ENCODE measurements around the gene COL4A1. TPM values are rescaled to one million over a fixed set of nuclear protein-coding genes. Genes with fewer than 3 reads are reported as not detected.

COL4A1 gene
- total RNA-seq, 2 donors from 2014 or later = 19.6 to 65.3 TPM

DNA sequence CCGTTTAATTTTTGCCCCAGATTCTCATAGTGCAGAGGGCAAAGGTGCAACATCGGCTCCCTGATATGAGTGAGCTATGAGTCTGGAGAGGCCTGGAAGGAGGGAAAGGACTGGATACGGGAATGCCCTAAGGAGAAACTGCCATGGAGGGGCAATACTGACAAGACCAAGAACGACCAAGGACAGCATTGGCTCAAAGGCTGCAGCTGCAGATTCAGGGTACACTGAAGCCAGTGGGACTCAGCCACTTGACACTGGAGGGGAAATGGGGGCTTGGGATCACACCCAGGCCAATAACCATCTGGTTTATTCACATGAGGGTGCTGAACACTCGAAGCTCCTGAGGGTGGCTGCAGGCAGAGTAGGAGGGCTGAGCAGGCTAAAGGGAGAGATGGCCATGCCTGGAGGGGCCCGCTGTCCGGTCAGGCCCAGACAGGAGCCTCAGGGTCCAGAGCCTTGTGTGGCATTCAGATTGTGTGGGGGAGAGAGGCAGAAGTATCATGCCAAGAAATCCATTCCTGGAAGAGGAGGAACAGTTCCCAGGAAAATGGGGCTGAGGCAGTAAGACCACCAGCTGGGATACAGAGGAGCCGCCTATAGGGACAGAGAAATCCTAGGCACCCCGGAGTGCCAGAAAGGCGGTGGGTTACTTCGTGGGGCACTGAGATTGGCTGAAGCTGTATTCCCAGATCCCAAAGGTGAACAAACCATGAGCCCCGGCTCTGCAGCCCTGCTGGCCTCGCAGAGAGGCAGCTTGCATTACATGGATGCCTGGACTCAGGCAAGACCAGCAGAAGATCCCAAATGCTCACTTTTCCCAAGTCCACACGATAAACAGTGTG lies 20.7 kb downstream of the COL4A1 start:
- DNase-seq = no peak
- ATAC-seq = no peak
- intact Hi-C loops (cut with DNase I, micrococcal nuclease) = no loop called here

DNA sequence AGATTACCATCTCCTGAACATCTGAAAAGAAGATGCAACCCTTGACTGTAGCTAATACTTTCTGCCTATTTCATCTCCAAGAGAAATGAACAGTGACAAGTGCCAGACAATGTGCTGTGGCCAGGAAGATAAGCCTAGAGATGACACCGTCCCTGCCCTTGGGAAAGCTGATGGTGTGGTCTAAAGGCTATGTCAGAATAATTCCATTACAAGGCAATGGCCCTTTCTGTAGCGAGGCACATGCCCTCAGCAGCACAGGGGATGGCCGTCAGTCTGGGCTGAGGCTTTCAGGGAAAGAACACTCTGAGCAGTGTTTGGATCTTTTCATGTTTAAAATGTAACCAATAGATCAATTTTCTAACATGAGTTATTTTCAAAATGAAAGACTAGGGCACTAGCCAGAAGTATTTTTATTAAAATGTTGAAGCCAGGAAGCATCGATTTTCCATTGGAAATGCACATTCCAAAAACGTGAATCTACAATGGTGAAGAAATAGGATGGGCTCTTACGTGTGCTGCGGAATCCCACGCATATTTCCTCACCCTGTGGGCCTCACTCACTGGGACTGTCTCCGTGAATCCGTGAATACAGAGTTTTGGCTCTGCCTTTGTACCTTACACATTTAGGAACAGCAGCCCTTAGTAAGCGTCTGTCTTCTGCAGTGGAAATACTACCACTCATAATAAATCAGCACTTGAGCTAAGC lies 22.0 kb downstream of the COL4A1 start:
- intact Hi-C loops (cut with DNase I, micrococcal nuclease) = no loop called here

DNA sequence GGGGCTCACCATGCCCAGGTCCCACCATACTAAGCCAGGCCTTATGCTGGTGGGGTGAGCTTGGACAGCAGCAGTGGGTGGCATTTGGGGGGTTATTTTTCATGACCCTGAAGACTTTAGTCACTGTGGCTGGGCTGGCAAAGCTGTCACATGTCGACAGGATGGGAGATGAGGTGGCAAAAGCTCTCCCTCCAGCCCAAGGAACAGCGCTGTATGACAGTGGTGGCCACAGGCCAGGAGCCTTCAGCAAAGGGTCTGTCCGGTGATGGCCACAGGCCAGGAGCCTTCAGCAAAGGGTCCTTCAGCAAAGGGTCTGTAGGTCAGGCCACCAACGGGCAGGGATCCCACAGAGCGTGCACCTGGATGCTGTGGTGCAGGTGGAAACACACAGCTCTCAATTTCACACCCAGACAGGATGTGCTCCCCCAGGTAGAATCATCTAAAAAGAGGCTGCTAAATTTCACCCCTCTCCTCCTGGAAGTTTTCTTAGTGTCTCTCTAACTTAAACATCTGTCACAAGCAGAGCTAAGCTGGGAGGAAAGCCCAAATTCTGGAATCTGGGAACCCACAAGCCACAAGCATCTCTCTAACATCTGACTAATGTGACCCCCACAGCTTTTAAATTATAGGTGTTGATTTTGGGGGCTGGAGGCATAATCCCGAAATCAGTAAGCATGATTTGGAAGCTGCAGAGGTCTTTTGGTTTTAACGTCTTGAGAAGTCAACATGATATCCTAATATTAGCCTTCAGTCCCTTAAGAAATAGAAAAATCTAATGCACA lies 23.0 kb downstream of the COL4A1 start:
- DNase-seq = no peak
- intact Hi-C loops (cut with DNase I, micrococcal nuclease) = no loop called here
- ATAC-seq = no peak

More for the DNA sequence above, 22.0 kb downstream of the COL4A1 start:
- no peak for ATAC-seq
- DNase-seq = no peak

DNA sequence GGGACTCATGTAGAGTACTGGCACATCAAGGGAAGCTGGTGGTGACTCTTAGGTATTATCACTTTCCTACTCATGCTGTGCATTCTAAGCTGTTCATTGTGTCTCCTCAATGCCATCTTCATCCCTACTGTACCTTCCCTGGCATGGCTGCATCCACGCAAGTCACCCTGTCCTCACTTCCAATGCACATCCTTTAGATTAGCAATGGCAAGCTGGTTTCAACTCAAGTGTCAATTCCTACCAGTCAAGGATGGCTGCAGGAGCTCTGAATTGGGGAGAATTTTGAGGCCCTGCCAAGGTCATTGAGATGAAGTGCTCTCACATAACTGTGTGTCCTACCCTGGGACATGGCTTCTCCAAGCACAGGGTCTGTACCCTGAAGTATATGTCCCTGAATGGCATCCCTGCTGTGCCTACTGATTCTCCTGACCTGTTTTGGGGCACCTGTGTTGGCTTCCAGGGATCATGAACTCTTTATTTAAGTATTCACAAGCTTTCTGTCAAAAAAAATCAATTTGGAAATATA lies 24.6 kb downstream of the COL4A1 start:
- no peak for ATAC-seq
- intact Hi-C loops (cut with DNase I, micrococcal nuclease) = no loop called here
- no peak for DNase-seq

DNA sequence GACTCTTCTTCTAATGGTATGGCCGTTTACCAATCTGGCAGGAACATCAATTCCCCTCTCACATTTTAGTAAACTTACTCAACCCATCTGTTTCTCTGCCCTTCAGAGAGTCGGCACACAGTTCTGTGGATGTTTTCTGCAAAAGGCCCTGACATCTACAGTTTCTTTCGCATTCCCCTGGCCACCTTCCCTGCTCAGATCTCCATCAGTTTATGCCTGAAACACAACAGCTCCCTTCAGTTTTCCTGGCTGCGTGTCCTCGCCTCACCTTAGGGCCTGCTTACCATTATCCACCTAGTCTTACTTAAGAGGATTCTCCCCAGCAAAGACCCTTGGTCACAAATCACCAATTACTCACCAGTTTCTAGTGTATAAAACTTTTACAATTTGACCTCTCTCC lies 25.2 kb downstream of the COL4A1 start:
- intact Hi-C loops (cut with DNase I, micrococcal nuclease) = no loop called here

DNA sequence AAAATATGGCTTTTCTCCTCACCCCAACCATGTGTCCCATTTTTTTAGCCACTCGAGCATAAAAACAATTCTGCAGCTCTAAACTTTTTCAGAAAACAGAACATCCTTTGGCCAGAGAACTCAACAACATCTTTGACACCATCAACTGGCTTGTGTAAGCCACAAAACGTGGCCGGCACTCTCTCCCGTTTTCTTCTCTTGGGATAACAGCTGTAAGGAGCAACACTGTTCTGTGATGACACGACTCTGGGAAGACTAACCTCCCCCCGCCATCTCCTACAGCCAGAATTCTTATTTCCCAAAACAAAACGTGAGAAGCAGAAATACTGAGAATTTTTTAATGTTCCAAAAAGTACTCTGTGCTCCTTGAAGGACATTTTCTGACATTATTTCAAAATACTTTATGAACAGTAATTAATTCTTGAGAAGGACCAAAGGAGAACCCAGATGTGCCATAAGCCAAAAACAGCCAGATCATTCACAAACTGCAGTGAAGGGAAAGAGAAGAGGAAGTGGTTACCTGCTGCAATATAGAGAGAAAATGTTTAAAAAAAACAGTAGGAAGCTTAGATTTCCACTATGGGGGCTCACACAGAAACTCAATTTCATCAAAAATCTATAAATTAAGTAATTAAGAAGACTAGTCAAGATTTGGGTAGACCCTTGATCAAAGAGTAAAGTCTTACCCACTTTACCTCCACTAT lies 25.8 kb downstream of the COL4A1 start:
- intact Hi-C loops (cut with DNase I, micrococcal nuclease) = no loop called here
- ATAC-seq = no peak
- DNase-seq = no peak

More for the DNA sequence above, 25.2 kb downstream of the COL4A1 start:
- ATAC-seq (no peak), DNase-seq (no peak)

DNA sequence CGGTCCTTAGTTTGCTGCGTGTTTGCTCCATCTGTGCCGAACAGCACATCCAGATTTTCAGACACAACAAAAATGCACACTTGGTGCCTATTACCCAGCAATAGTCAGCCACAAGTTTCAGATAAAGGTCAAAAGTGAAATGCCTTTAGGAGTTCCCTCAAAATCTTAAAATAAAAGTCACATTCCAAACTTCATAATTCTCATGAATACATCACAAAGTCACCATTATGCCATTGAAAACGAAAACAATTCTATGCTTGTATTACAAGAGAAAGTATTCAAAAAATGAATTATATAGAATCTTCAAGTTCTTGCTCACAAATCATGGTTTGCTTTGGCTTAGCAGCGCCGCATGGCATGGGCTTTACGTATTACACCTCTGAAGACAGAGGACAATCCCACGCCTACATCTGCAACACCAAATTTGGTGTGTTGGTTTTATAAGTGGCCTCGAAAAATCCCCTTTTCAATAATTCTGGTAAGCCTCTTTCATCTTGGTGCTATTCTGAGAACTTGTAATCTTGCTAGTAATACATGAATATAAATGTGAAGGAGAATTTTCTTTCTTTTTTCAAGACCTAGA lies 26.6 kb downstream of the COL4A1 start:
- intact Hi-C loops (cut with DNase I, micrococcal nuclease) = no loop called here
- ATAC-seq = no peak
- DNase-seq = no peak

DNA sequence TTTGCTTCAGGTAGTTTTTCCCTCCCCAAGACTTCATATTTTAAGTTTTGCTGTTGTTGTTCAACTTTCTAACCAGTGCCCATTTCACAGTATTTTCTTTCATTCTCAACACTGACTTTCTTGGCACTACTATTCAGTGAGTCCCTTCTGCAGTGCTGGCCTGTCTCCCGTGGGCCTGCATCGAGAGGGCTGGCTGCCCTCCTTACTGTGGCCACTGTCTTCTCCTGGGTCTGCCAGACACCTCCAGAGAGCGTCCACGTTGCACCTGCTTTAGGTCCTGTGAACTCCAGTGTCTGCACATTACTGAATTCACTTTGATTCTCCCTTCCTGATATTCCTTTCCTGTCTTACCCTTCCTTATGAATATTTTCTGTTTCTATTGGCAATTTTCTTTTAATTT lies 27.3 kb downstream of the COL4A1 start:
- intact Hi-C loops (cut with DNase I, micrococcal nuclease) = no loop called here
- DNase-seq (no peak), ATAC-seq (no peak)

DNA sequence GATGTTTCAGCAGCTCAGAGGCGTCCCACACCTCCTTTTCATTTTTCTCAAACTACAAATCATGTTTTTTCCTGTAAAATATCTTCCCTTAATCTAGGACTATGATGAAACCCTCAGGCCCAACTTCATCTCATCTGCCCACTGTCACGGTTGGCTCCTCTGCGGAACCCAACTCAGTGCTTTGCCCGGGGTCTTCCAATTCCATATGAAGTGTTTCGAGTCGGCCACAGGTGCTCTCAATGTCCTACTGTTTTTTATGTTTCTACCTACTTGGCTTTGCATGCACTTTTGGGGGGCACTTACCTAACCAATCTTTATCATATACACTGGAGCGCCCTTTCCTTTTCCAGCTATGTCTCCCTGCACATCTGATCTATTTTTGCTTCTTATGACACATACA lies 28.1 kb downstream of the COL4A1 start:
- intact Hi-C loops (cut with DNase I, micrococcal nuclease) = no loop called here
- no peak for DNase-seq
- no peak for ATAC-seq

DNA sequence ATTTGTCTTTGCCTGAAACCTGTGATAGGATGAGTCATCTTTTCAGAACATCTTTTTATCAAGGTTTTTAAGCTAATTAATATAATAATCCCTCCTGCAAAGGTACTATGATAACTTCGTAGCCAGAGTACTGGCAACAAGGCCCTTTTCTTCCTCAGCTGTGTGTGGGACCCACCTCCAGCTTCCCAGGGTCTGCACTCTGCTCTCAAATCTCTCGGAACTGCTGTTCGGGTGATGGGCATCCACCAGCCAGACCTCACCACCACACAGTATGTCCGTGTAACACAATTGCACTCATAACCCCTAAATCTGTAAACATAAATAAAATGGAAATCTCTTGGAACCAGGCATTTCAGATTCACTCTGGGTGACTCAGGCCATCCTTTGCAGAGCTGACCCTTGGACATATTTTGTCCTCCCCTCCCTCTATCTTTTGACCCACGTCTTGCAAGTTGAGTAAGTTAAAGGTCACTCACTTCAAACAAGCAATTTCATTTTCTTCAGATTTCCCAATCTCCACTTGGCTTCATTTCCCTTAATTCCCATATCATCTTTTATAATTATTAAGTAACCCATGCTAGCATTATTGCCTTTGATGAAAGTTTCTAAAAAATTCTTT lies 29.5 kb downstream of the COL4A1 start:
- no peak for DNase-seq
- no peak for ATAC-seq
- intact Hi-C loops (cut with DNase I, micrococcal nuclease) = no loop called here

DNA sequence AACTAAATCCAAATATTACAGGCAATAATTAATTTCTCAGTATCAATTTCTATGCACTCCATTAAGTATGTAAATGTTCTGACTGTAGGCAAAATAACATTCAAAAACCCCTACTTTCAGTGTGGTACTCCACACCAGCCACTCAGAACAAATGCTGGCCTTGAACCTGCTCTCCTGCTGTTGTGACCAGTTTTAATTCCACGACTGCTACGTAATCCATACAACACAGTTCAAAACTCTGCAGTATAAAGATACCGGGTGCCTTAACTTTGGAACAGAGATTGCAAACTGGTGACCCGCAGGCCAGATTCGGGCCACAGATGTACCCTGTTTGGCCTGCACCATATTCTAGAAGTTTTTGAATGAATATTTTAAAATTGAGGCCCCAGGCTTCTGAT lies 30.4 kb downstream of the COL4A1 start:
- no peak for ATAC-seq
- no peak for DNase-seq
- intact Hi-C loops (cut with DNase I, micrococcal nuclease) = no loop called here

DNA sequence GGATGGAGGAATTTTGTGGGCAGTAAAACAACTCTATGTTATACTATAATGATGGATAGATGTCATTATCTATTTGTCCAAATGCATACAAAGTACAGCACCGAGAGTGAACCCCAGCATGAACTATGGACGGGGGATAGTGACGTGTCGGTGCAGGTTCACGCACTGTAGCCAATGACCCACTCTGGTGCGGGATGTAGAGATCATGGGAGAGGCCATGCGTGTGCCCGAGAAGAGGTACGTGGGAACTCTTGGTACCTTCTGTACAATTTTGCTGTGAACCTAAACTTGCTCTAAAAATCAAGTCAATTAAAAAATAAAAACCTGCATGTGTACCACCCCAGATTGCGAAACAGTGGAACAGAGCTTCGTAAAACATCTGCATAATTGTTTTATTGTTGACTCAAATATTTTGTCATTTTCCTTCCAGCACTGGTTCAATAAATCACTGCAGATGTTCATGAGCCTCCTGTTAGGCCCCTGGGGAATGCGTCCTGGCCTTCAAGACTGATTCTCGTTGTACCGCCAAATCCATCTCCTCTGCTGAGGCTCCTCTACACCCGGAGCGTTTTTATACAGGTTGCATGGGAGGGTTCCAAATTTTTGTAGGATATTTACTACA lies 30.9 kb downstream of the COL4A1 start:
- DNase-seq = no peak
- no peak for ATAC-seq
- intact Hi-C loops (cut with DNase I, micrococcal nuclease) = no loop called here

DNA sequence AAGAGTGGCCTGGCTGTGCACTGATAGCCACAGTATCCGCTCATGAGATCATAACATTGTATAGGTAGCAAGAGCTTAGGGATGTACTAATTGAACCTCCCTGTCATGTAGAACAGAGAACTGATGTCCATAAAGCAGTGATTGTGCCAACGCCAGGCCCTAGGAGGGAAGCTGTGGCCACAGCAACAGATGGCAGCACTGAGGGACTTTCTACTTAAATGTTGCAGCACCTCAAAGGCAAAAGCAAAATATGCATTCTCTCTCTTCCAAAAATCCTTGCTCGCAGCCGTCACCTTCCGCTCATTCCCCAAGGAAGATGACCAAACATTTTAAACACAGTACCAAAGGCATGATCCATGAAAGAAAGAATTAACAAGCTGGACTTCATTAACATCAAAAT lies 32.3 kb downstream of the COL4A1 start:
- DNase-seq = no peak
- no peak for ATAC-seq
- intact Hi-C loops (cut with DNase I, micrococcal nuclease) = no loop called here

DNA sequence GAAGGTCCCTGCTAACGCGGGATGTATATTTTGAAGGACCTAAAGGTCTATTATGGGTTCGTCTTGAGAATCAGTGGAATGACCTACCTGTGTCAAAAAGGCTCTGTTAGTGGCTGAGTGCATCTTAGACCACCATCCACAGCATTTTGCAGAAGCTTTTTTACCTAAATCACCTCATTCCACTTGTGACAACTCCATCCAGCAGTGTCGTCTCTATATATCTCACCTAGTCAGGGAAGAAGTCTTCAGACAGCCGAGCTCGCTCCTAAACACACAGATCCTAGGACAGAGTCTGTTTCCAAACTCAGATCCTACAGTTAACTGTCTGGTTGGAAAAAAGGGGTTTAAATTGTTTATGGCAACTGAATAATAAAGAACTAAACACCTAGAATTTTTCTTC lies 33.7 kb downstream of the COL4A1 start:
- no peak for DNase-seq
- no peak for ATAC-seq
- intact Hi-C loops (cut with DNase I, micrococcal nuclease) = no loop called here

DNA sequence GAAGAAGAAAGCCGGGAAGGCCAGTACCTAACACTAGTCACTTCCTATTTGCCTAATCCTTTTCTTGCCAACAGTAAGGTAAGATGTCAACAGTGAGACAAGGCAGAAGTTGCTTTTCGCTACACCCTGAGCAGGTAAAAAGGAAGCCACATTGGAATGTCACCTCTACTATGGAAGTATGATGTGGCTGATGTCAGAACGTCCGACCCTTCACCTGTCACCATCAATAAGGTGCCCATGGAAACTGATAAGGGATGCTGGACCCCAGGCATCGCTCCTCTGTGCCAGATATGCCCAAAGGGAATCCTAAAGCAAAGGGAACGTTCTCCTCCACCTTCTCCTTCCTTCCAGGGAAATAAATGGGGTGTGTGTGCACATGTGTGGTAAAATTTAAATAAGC lies 34.3 kb downstream of the COL4A1 start:
- no peak for DNase-seq
- intact Hi-C loops (cut with DNase I, micrococcal nuclease) = no loop called here
- ATAC-seq = no peak

DNA sequence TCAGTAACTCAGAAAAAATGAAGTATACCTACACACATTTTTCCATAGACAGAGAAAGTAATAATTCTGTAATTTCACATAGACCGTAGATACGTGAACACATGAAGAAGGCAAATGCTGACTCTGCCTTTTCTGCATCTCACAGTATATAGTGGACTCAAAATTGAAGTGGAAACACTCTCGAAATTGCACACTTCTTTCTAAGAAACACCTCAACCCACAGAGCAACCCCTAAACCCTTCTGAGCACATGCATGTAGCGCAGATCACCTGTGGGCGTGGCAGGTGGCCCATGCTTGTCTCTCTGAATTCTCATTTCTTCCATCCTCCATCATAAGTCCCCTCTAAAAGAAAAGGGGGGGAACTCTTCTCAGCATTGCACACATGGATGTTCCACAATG lies 34.7 kb downstream of the COL4A1 start:
- DNase-seq (no peak), ATAC-seq (no peak)
- intact Hi-C loops (cut with DNase I, micrococcal nuclease) = no loop called here

DNA sequence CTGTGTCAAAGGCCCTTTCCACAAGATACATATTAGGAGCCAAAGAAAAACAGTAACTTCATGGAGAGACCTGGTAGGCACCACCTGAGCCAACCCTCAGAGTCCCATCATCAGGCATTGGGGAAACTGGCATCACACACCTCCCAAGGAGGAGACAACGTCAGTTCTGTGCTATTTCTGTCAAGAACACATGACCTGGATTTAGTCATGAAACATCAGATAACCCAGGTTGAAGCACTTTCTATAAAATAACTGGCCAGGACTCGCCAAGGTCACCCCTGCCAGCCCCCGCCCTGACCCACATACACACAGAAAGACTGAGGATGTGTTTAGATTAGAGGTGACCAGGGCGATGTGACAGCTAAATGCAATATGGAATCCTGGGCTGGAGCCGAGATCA lies 35.6 kb downstream of the COL4A1 start:
- ATAC-seq (no peak), DNase-seq (no peak)
- intact Hi-C loops (cut with DNase I, micrococcal nuclease) = no loop called here

DNA sequence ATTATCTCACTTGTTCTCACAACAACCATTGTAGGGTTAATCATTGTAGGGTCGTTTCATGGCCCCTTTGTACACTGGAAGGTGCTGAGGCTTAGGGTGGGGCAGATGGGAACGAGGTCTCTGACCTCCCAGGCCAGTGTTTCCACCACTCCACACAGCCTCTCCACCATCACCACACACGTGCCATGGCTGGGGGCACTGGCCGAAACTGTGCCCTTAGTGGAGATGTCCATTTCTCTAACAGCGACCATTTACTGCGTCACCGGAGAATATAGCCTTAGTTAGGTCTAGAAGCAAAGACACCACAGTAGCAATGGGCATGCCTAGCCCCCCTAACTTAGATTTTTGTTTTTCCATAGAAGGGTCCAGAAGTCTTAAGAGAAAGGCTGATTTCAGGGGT lies 36.5 kb downstream of the COL4A1 start:
- intact Hi-C loops (cut with DNase I, micrococcal nuclease) = no loop called here
- DNase-seq = no peak
- no peak for ATAC-seq
